H1 (cell line): ENCODE measurements around the gene CTRL. TPM values are rescaled to one million over a fixed set of nuclear protein-coding genes. Genes with fewer than 3 reads are reported as not detected.

Experiments
- CTCF ChIA-PET: fragments of 300-600 bp; sonication (Branson Sonifier 250); formaldehyde crosslinking; loops from one replicate; lab custom pipeline; 2021; ENCODE audit not compliant: partially characterized antibody; lab: Charles Lee
- POLR2A ChIA-PET: fragments of 300-600 bp; sonication (Branson Sonifier 250); formaldehyde crosslinking; loops from one replicate; lab custom pipeline; 2021; ENCODE audit warnings: inconsistent platforms; ENCODE audit not compliant: partially characterized antibody; lab: Charles Lee
- DNase-seq, 2 experiments: peaks; one replicate each; pipeline versions ENCODE4 v3.0.0 to v3.0.0-alpha.2; 2010 to 2022; ENCODE audit warnings: low spot score in 2 of 2, low read depth in 1 of 2, mixed read lengths in 1 of 2
- FAIRE-seq: peaks from 2 replicates; lab custom pipeline; 2011; peaks lifted over from hg19 to GRCh38; lab: Jason Lieb, UNC
- H2AFZ ChIP-seq: 2 replicates; pipeline ENCODE4 v1.8.1; 2012; ENCODE audit warnings: low read length, inconsistent platforms
- H2AK5ac ChIP-seq: 2 replicates; pipeline ENCODE4 v1.6.1; 2013; ENCODE audit warnings: low read depth, low read length
- H2BK120ac ChIP-seq: replicated peaks from 2 replicates; pipeline ENCODE3; 2013; ENCODE audit warnings: low read depth, low read length, inconsistent platforms
- H2BK12ac ChIP-seq: 2 replicates; pipeline ENCODE4 v1.6.1; 2013; ENCODE audit warnings: low read depth, low read length
- H2BK15ac ChIP-seq: 2 replicates; pipeline ENCODE4 v1.6.1; 2013; ENCODE audit warnings: low read length
- H2BK20ac ChIP-seq: 2 replicates; pipeline ENCODE4 v1.6.1; 2013; ENCODE audit warnings: low read length
- H2BK5ac ChIP-seq: 2 replicates; pipeline ENCODE4 v1.6.1; 2013; ENCODE audit warnings: low read depth, low read length
- H3K14ac ChIP-seq: 2 replicates; pipeline ENCODE4 v1.6.1; 2013; ENCODE audit warnings: inconsistent platforms; ENCODE audit not compliant: insufficient read length
- H3K18ac ChIP-seq: 2 replicates; pipeline ENCODE4 v1.6.1; 2013; ENCODE audit warnings: low read length; ENCODE audit errors: extremely low read depth
- H3K23ac ChIP-seq: 2 replicates; pipeline ENCODE4 v1.6.1; 2013; ENCODE audit warnings: inconsistent platforms; ENCODE audit not compliant: insufficient read length
- H3K23me2 ChIP-seq: 2 replicates; pipeline ENCODE4 v1.6.1; 2013; ENCODE audit warnings: low read depth, low read length
- H3K27ac ChIP-seq: 2 replicates; pipeline ENCODE4 v1.6.1; 2011; ENCODE audit warnings: low read depth, low read length, inconsistent platforms
- H3K27me3 ChIP-seq, 4 experiments: replicated peaks in 1 of 4; 1 replicate in 1 of 4; 2 replicates in 3 of 4; pipeline versions ENCODE4 v1.6.1 to v1.8.1; 2011 to 2013; ENCODE audit warnings: low read length in 3 of 4, mild to moderate bottlenecking in 3 of 4, inconsistent platforms in 2 of 4, mixed read lengths in 2 of 4, moderate library complexity in 1 of 4; ENCODE audit not compliant: control insufficient read depth in 3 of 4, insufficient read depth in 3 of 4; ENCODE audit errors: extremely low read depth in 1 of 4
- H3K36me3 ChIP-seq, 4 experiments: 2 replicates each; pipeline versions ENCODE4 v1.6.1 to v1.8.1; 2011 to 2013; ENCODE audit warnings: mild to moderate bottlenecking in 4 of 4, low read length in 3 of 4, moderate library complexity in 2 of 4, control low read depth in 1 of 4, inconsistent platforms in 1 of 4; ENCODE audit not compliant: insufficient read depth in 4 of 4, control insufficient read depth in 2 of 4
- H3K4ac ChIP-seq: replicated peaks from 2 replicates; pipeline ENCODE3; 2013; ENCODE audit warnings: low read length, low read depth, mixed read lengths, inconsistent platforms; ENCODE audit not compliant: insufficient read length
- H3K4me1 ChIP-seq, 4 experiments: replicated peaks in 1 of 4; 1 replicate in 1 of 4; 2 replicates in 3 of 4; pipeline versions ENCODE4 v1.6.1 to v1.8.1; 2011 to 2013; ENCODE audit warnings: low read length in 3 of 4, inconsistent platforms in 2 of 4, mixed read lengths in 1 of 4; ENCODE audit not compliant: insufficient read depth in 4 of 4, control insufficient read depth in 3 of 4
- H3K4me2 ChIP-seq, 2 experiments: 2 replicates each; pipeline versions ENCODE4 v1.6.1 to v1.8.1; 2011 to 2013; ENCODE audit warnings: low read depth in 2 of 2, low read length in 2 of 2, control low read depth in 1 of 2, inconsistent platforms in 1 of 2, mild to moderate bottlenecking in 1 of 2; ENCODE audit not compliant: insufficient read depth in 1 of 2
- H3K4me3 ChIP-seq, 4 experiments: fragments of 200-600, 300-600 bp in 1 of 4; sonication (generic), shearing (Covaris generic), sonication (Bioruptor Twin) in 1 of 4; 2 replicates each; pipeline versions ENCODE4 v1.5.1 to v1.8.1; 2011 to 2016; ENCODE audit warnings: low read length in 4 of 4, low read depth in 3 of 4, control low read depth in 2 of 4, inconsistent platforms in 2 of 4, mild to moderate bottlenecking in 2 of 4, mixed read lengths in 1 of 4, moderate library complexity in 1 of 4; ENCODE audit not compliant: insufficient read depth in 2 of 4; ENCODE audit errors: extremely low read depth in 1 of 4
- H3K56ac ChIP-seq: replicated peaks from 2 replicates; pipeline ENCODE3; 2013; ENCODE audit warnings: low read depth, mild to moderate bottlenecking, mixed read lengths, low read length, inconsistent platforms; ENCODE audit not compliant: insufficient read length
- H3K79me1 ChIP-seq: 2 replicates; pipeline ENCODE4 v1.6.1; 2013; ENCODE audit warnings: low read depth, low read length, control low read depth
- H3K79me2 ChIP-seq, 2 experiments: 2 replicates each; pipeline versions ENCODE4 v1.6.1 to v1.8.1; 2012 to 2013; ENCODE audit warnings: low read length in 2 of 2, mild to moderate bottlenecking in 2 of 2, inconsistent platforms in 1 of 2; ENCODE audit not compliant: insufficient read depth in 2 of 2, control insufficient read depth in 1 of 2
- H3K9ac ChIP-seq, 4 experiments: replicated peaks in 1 of 4; 1 replicate in 1 of 4; 2 replicates in 3 of 4; pipeline versions ENCODE4 v1.6.1 to v1.8.1; 2011 to 2013; ENCODE audit warnings: low read depth in 3 of 4, low read length in 3 of 4, control low read depth in 2 of 4, mild to moderate bottlenecking in 2 of 4, moderate library complexity in 2 of 4, inconsistent platforms in 1 of 4; ENCODE audit errors: extremely low read depth in 1 of 4
- H3K9me3 ChIP-seq, 2 experiments: 2 replicates each; pipeline versions ENCODE4 v1.6.1 to v1.8.1; 2012 to 2013; ENCODE audit warnings: mild to moderate bottlenecking in 2 of 2, moderate library complexity in 2 of 2, control low read depth in 1 of 2, inconsistent platforms in 1 of 2, low read depth in 1 of 2, low read length in 1 of 2, mixed read lengths in 1 of 2; ENCODE audit not compliant: insufficient read depth in 2 of 2
- H4K20me1 ChIP-seq, 2 experiments: replicated peaks in 1 of 2; 2 replicates each; pipeline versions ENCODE3 to v1.8.1; 2011 to 2013; ENCODE audit warnings: inconsistent platforms in 2 of 2, low read length in 2 of 2, mild to moderate bottlenecking in 1 of 2; ENCODE audit not compliant: insufficient read depth in 2 of 2, control insufficient read depth in 1 of 2
- H4K5ac ChIP-seq: 2 replicates; pipeline ENCODE4 v1.6.1; 2013; ENCODE audit warnings: low read length, low read depth, mixed read lengths, inconsistent platforms; ENCODE audit not compliant: insufficient read length
- H4K8ac ChIP-seq: 2 replicates; pipeline ENCODE4 v1.8.0; 2013; ENCODE audit warnings: mild to moderate bottlenecking, moderate library complexity, low read length, inconsistent platforms; ENCODE audit not compliant: insufficient read depth; ENCODE audit errors: extremely low read depth
- H4K91ac ChIP-seq: replicated peaks from 2 replicates; pipeline ENCODE3; 2013; ENCODE audit warnings: low read length, mixed read lengths, inconsistent platforms; ENCODE audit not compliant: insufficient read length
- POLR2AphosphoS5 ChIP-seq: IDR thresholded peaks from 2 replicates; pipeline ENCODE4 v1.6.1; 2011; ENCODE audit warnings: low read depth, low read length
- RXRA ChIP-seq: IDR thresholded peaks from 2 replicates; pipeline ENCODE4 v1.6.1; 2011; ENCODE audit warnings: low read depth, mild to moderate bottlenecking, low read length, moderate library complexity; ENCODE audit not compliant: insufficient read depth
- WGBS, 2 experiments: shearing (Covaris generic) in 1 of 2; methylation state at CpG; one replicate each; pipeline versions ENCODE4 v1.1.6 to v1.1.7; 2013 to 2015; ENCODE audit warnings: low lambda C conversion rate in 2 of 2, mixed read lengths in 2 of 2, inconsistent platforms in 1 of 2, low coverage in 1 of 2, missing lambda C conversion rate in 1 of 2; ENCODE audit not compliant: insufficient replicate concordance in 2 of 2, insufficient coverage in 1 of 2, insufficient read length in 1 of 2; ENCODE audit errors: extremely low coverage in 1 of 2, missing lambda C conversion rate in 1 of 2; 5-methylcytosine and 5-hydroxymethylcytosine counted together
- polyA plus RNA-seq, 7 experiments: library from polyadenylated mRNA; depleted of rRNA in 3 of 7; stranded (reverse) in 5 of 7; unstranded in 2 of 7; fragments of >200 nt in 5 of 7; fragments of 200-250 nt in 2 of 7; gene quantifications; 1 replicate in 5 of 7; 2 replicates in 1 of 7; 4 replicates in 1 of 7; pipeline versions ENCODE4 v1.2.1 to v1.2.3, GENCODE V29; 2011 to 2013; ENCODE audit warnings: missing spikeins in 2 of 7, mixed read lengths in 2 of 7
- total RNA-seq: library from RNA; stranded (reverse); fragmentation: NEBNext Ultra II Directional; extraction: Animal tissue kit (Norgen Biotek cat#: 25700); gene quantifications from 2 replicates; pipeline ENCODE4 v1.2.1, GENCODE V29; 2021

The CTRL gene
- total and polyA plus RNA-seq, 2 of the 8 experiments (the other 6 are each of a cell fraction or from before 2014, with no cell fraction given), result 1.7 to 4.2 TPM

DNA sequence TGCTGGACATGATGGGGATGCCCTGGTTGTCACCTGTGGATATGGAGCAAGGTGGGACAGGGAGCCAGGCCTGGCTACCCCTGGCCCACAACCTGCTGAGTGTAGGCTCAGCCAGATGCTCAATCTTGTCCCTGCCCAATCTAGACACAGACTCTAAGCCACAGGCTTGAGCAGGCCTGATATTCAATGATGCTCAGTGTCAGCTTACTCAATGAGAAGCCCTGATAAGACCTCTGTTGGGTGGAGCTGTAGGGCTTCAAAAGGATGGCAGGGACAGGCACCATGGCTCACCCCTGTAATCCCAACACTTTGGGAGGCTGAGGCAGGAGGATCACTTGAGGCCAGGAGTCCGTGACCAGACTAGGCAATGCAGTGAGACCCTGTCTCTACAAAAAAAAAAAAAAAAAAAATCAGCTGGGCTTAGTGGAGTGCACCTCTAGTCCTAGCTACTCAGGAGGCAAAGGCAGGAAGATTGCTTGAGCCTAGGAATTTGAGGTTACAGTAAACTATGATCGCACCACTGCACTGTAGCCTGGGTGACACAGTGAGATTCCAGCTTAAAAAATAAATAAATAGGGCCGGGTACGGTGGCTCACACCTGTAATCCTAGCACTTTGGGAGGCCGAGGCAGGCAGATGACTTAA lies 8.9 kb upstream of the CTRL start:
- POLR2A ChIA-PET, result interaction anchor here (0.6 to 6.8 kb wide), 9 partner anchors 11 to 268 kb away, joined by 3 to 31 read pairs (median 5); partner anchors contain the start of genes CTRL, DDX28, DUS2 and NRN1L
- peak; percentile 1; the same call in 1 of the 2 replicates for TF ChIP-seq POLR2AphosphoS5
- no peak for TF ChIP-seq RXRA
- FAIRE-seq, result no peak

More for the DNA sequence above, 8.9 kb upstream of the CTRL start:
- WGBS, 2 experiments, result 97% methylated on average over 5 of the region's 5 CpGs; no CpG with 5 or more reads in 1 of the 2 experiments
- Histone ChIP-seq H3K14ac (no peak overlapping the region), H2BK5ac (no peak overlapping the region; the same call in 1 of the 2 replicates), H4K91ac (no peak overlapping the region), H3K9ac (no peak overlapping the region), H2BK120ac (no peak overlapping the region), H3K27me3 (no peaks in the 10 kb centered on the region), H3K4me3 (no peak overlapping the region), H2BK15ac (no peak overlapping the region), H4K5ac (no peak overlapping the region), H4K8ac (no peak overlapping the region), H3K56ac (no peak overlapping the region), H3K4me1 (peaks cover 0 to 6% (median 2%) of the 10 kb centered on the region in 4 experiments; a peak in 5 of 7 replicates), H2BK20ac (no peak overlapping the region), H3K36me3 (peaks cover 2 to 10% (median 6%) of the 10 kb centered on the region in 4 experiments; a peak in 6 of 8 replicates), H2AK5ac (no peak overlapping the region), H3K9me3 (no peaks in the 10 kb centered on the region), H3K79me2 (0 out of 4 replicates have a peak, but pooled peaks cover 0 to 3% of the 10 kb centered on the region in 2 experiments), H3K27ac (no peak overlapping the region), H3K4me2 (no peak overlapping the region), H3K18ac (no peak overlapping the region), H4K20me1 (peaks cover 9 to 25% of the 10 kb centered on the region in 2 experiments), H3K23me2 (peaks cover 10% of the 10 kb centered on the region; the same call in 1 of the 2 replicates), H3K4ac (no peak overlapping the region), H3K23ac (no peak overlapping the region), H2AFZ (no peak overlapping the region), H2BK12ac (no peak overlapping the region), H3K79me1 (peaks cover 2% of the 10 kb centered on the region; the same call in 1 of the 2 replicates)
- CTCF ChIA-PET, result interaction anchor here (0.7 to 27.1 kb wide), 14 partner anchors 8 to 323 kb away, joined by 3 to 623 read pairs (median 8); partner anchors contain the start of genes CENPT, CTRL, EDC4 and NRN1L
- no peak for DNase-seq
